IMR-90 (cell line): ENCODE data around the gene LTBP1. TPM values are rescaled to one million over a fixed set of nuclear protein-coding genes. Genes with fewer than 3 reads are reported as not detected.

ENCODE experiments used
- ATAC-seq: fragments of 200-7000 bp; cut with Tn5 transposase; 2 replicates; pipeline ENCODE4 v1.9.1; 2020; ENCODE audit warnings: low read depth, mild to moderate bottlenecking, moderate library complexity
- BruUV-seq: library from RNA; stranded (reverse); fragments of 400-500 nt; replicated peaks from 2 replicates; lab custom pipeline; 2021; lab: Mats Ljungman, UMichigan
- CTCF ChIA-PET: fragments of 300-600 bp; formaldehyde crosslinking; extraction: SDS; loops from one replicate; lab custom pipeline; 2021; ENCODE audit warnings: antibody characterized with exemption; lab: Yijun Ruan, JAX
- POLR2A ChIA-PET: fragments of 300-600 bp; sonication (Branson Sonifier 250); formaldehyde crosslinking; loops from one replicate; lab custom pipeline; 2022; ENCODE audit warnings: antibody characterized with exemption; ENCODE audit not compliant: unreplicated experiment; lab: Charles Lee
- DNase-seq: peaks from one replicate; pipeline ENCODE4 v3.0.0; 2013
- H2AFZ ChIP-seq: replicated peaks from 2 replicates; pipeline ENCODE3; 2013; ENCODE audit warnings: low read length, mild to moderate bottlenecking; ENCODE audit not compliant: poor library complexity
- H2AK5ac ChIP-seq: 2 replicates; pipeline ENCODE4 v1.6.1; 2013; ENCODE audit warnings: low read depth, low read length, inconsistent platforms
- H2AK9ac ChIP-seq: replicated peaks from 2 replicates; pipeline ENCODE3; 2013; ENCODE audit warnings: mild to moderate bottlenecking, low read depth, low read length, moderate library complexity; ENCODE audit not compliant: poor library complexity
- H2BK120ac ChIP-seq: 2 replicates; pipeline ENCODE4 v1.6.1; 2013; ENCODE audit warnings: low read depth, low read length, inconsistent platforms
- H2BK15ac ChIP-seq: 3 replicates; pipeline ENCODE4 v1.6.1; 2013; ENCODE audit warnings: low read depth, low read length, inconsistent platforms
- H2BK20ac ChIP-seq: 2 replicates; pipeline ENCODE4 v1.6.1; 2013; ENCODE audit warnings: low read depth, mild to moderate bottlenecking, inconsistent platforms, low read length, moderate library complexity
- H2BK5ac ChIP-seq: 2 replicates; pipeline ENCODE4 v1.6.1; 2013; ENCODE audit warnings: mild to moderate bottlenecking, low read depth, low read length, inconsistent platforms; ENCODE audit not compliant: poor library complexity, severe bottlenecking
- H3K14ac ChIP-seq: replicated peaks from 2 replicates; pipeline ENCODE4 v1.6.1; 2013; ENCODE audit warnings: low read depth, low read length, inconsistent platforms
- H3K18ac ChIP-seq: 2 replicates; pipeline ENCODE4 v1.6.1; 2013; ENCODE audit warnings: low read depth, low read length, control low read depth
- H3K23ac ChIP-seq: 2 replicates; pipeline ENCODE4 v1.6.1; 2013; ENCODE audit warnings: low read depth, low read length, inconsistent platforms
- H3K27ac ChIP-seq: 2 replicates; pipeline ENCODE4 v1.5.1; 2013; ENCODE audit warnings: mild to moderate bottlenecking, control low read depth, low read length; ENCODE audit not compliant: insufficient read depth
- H3K27me3 ChIP-seq: 2 replicates; pipeline ENCODE4 v1.6.1; 2013; ENCODE audit warnings: low read length; ENCODE audit not compliant: control insufficient read depth, insufficient read depth
- H3K36me3 ChIP-seq: 2 replicates; pipeline ENCODE4 v1.6.1; 2013; ENCODE audit warnings: low read length, mixed read lengths; ENCODE audit not compliant: control insufficient read depth, insufficient read depth
- H3K4ac ChIP-seq: 2 replicates; pipeline ENCODE4 v1.6.1; 2013; ENCODE audit warnings: low read depth, low read length, inconsistent platforms
- H3K4me1 ChIP-seq: 2 replicates; pipeline ENCODE4 v1.6.1; 2013; ENCODE audit warnings: low read length, mixed read lengths; ENCODE audit not compliant: control insufficient read depth, insufficient read depth
- H3K4me2 ChIP-seq: 2 replicates; pipeline ENCODE4 v1.6.1; 2013; ENCODE audit warnings: low read depth, mild to moderate bottlenecking, control low read depth, low read length, moderate library complexity
- H3K4me3 ChIP-seq: 2 replicates; pipeline ENCODE4 v1.5.1; 2013; ENCODE audit warnings: low read depth, mild to moderate bottlenecking, control low read depth, low read length, moderate library complexity; ENCODE audit not compliant: insufficient read depth
- H3K56ac ChIP-seq: 2 replicates; pipeline ENCODE4 v1.6.1; 2013; ENCODE audit warnings: low read length, inconsistent platforms; ENCODE audit not compliant: insufficient read depth; ENCODE audit errors: extremely low read depth
- H3K79me1 ChIP-seq, 2 experiments: 2 replicates each; pipeline ENCODE4 v1.6.1; 2013; ENCODE audit warnings: low read length in 2 of 2, inconsistent platforms in 1 of 2, low read depth in 1 of 2
- H3K9ac ChIP-seq: 2 replicates; pipeline ENCODE4 v1.6.1; 2013; ENCODE audit warnings: low read depth, low read length, control low read depth
- H3K9me1 ChIP-seq: 2 replicates; pipeline ENCODE4 v1.6.1; 2013; ENCODE audit warnings: low read length, inconsistent platforms; ENCODE audit not compliant: insufficient read depth
- H3K9me3 ChIP-seq: 2 replicates; pipeline ENCODE4 v1.6.1; 2013; ENCODE audit warnings: low read length; ENCODE audit not compliant: control insufficient read depth, insufficient read depth
- H4K20me1 ChIP-seq: 2 replicates; pipeline ENCODE4 v1.6.1; 2013; ENCODE audit warnings: low read length, inconsistent platforms; ENCODE audit not compliant: insufficient read depth
- H4K5ac ChIP-seq: 2 replicates; pipeline ENCODE4 v1.6.1; 2013; ENCODE audit warnings: mild to moderate bottlenecking, low read depth, low read length, control low read depth
- H4K8ac ChIP-seq, 2 experiments: 2 replicates each; pipeline ENCODE4 v1.6.1; 2013; ENCODE audit warnings: low read depth in 2 of 2, low read length in 2 of 2, control low read depth in 1 of 2, inconsistent platforms in 1 of 2
- H4K91ac ChIP-seq: 2 replicates; pipeline ENCODE4 v1.6.1; 2013; ENCODE audit warnings: low read depth, low read length, inconsistent platforms; ENCODE audit not compliant: insufficient read depth
- CTCF ChIP-seq: conservative IDR thresholded peaks from 2 replicates; pipeline ENCODE4 v1.5.1; 2012; ENCODE audit warnings: mild to moderate bottlenecking, low read depth, low read length, improper control_type of control experiment
- RAD21 ChIP-seq: IDR thresholded peaks from 2 replicates; pipeline ENCODE4 v1.6.1; 2012; ENCODE audit warnings: low read length, improper control_type of control experiment
- SMC3 ChIP-seq: fragments of 150-350 bp; IDR thresholded peaks from 2 replicates; pipeline ENCODE4 v1.6.1; 2016; ENCODE audit warnings: low read depth, mild to moderate bottlenecking, antibody characterized with exemption, low read length, moderate library complexity
- USF2 ChIP-seq: fragments of 150-350 bp; IDR thresholded peaks from 2 replicates; pipeline ENCODE4 v1.6.1; 2017; ENCODE audit warnings: mild to moderate bottlenecking, antibody characterized with exemption, low read length, low read depth
- WGBS, 2 experiments: methylation state at CpG; one replicate each; pipeline versions ENCODE4 v1.1.5 to v1.1.7; 2013; ENCODE audit warnings: missing lambda C conversion rate in 2 of 2; ENCODE audit not compliant: insufficient read length in 1 of 2; ENCODE audit errors: extremely low coverage in 2 of 2; 5-methylcytosine and 5-hydroxymethylcytosine counted together
- dilution Hi-C: fragments of 300-500 bp; cut with HindIII; formaldehyde crosslinking; loops from one replicate; pipeline ENCODE4 v1.14.3; 2018; ENCODE audit warnings: low sequenced_read_pairs; ENCODE audit not compliant: unreplicated experiment
- in situ Hi-C: fragments of 300-500 bp; cut with MboI; formaldehyde crosslinking; loops from 3 replicates; pipeline ENCODE4 v1.14.3; 2019; ENCODE audit warnings: low sequenced_read_pairs, inconsistent platforms, mixed read lengths
- intact Hi-C: fragments of 100-400 bp; cut with micrococcal nuclease; formaldehyde crosslinking; loops from 2 replicates; pipeline ENCODE4 v1.10.0; 2022
- polyA plus RNA-seq, 3 experiments: library from polyadenylated mRNA; depleted of rRNA; stranded (reverse); fragments of >200 nt; gene quantifications; 2 replicates each; pipeline ENCODE4 v1.2.3, GENCODE V29; 2012; ENCODE audit warnings: low replicate concordance in 1 of 3
- total RNA-seq: library from RNA; depleted of rRNA; stranded (reverse); fragments of >200 nt; gene quantifications from 2 replicates; pipeline ENCODE4 v1.2.3, GENCODE V29; 2012

LTBP1 gene
- total and polyA plus RNA-seq, 2 of the 4 experiments (the other 2 are of a cell fraction): 235 to 326 TPM

GRCh38 chr2:33380001-33380609, 433.4 kb downstream of the LTBP1 start:
- Histone ChIP-seq H3K9me1 (0 out of 2 replicates have a peak, but pooled peaks cover 5% of the 10 kb centered on the region), H3K56ac (no peak overlapping the region), H4K5ac (no peak overlapping the region), H3K18ac (no peak overlapping the region), H2BK15ac (no peak overlapping the region), H3K4ac (no peak overlapping the region), H3K79me1 (peaks cover 8 to 15% of the 10 kb centered on the region in 2 experiments; a peak in 3 of 4 replicates), H2BK20ac (no peak overlapping the region), H2AFZ (no peak overlapping the region), H2BK120ac (no peak overlapping the region), H3K27ac (no peak overlapping the region), H2AK5ac (no peak overlapping the region), H4K8ac (no peak overlapping the region), H3K23ac (no peak overlapping the region), H3K4me1 (peaks cover 3% of the 10 kb centered on the region), H3K9me3 (no peaks in the 10 kb centered on the region), H3K4me2 (no peak overlapping the region), H3K14ac (no peak overlapping the region), H4K91ac (no peak overlapping the region), H2AK9ac (no peak overlapping the region), H3K27me3 (no peaks in the 10 kb centered on the region), H3K36me3 (peaks cover 18% of the 10 kb centered on the region), H3K4me3 (no peak overlapping the region), H4K20me1 (no peaks in the 10 kb centered on the region), H3K9ac (no peak overlapping the region), H2BK5ac (no peak overlapping the region)
- CTCF ChIA-PET: interaction anchor here (0.6 to 1.7 kb wide), 12 partner anchors 8 to 611 kb away, joined by 3 to 8 read pairs (median 4); no protein-coding TSS in a partner anchor
- POLR2A ChIA-PET: interaction anchor here (0.6 kb wide), 1 partner anchor 725 kb away, joined by 6 read pairs; no protein-coding TSS in a partner anchor
- peak; percentile 31; the same call in 1 of the 2 replicates for TF ChIP-seq SMC3
- TF ChIP-seq RAD21: peak; percentile 60
- TF ChIP-seq CTCF: peak; percentile 50
- TF ChIP-seq USF2: no peak
- 40% methylated on average over 2 of the region's 8 CpGs; no CpG with 5 or more reads in 1 of the 2 experiments for WGBS, 2 experiments
- in situ Hi-C loops: no loop called here
- DNase-seq (no peak), ATAC-seq (no peak)
- dilution Hi-C loops: no loop called here
- BruUV-seq: no TSS peak
- intact Hi-C loops: no loop called here
